HG02885 (cell line): ENCODE measurements around the gene C17orf75.
"Not testable (repeated sequence)": the region's sequence is repeated elsewhere in the genome, so short reads cannot be mapped to it uniquely, and the experiment has no call there.

Source experiments
- ATAC-seq: cut with Tn5 transposase; IDR thresholded peaks from one replicate; pipeline ENCODE4 v1.9.1; 2021; ENCODE audit warnings: mild to moderate bottlenecking; ENCODE audit not compliant: unreplicated experiment, poor library complexity

C17orf75 gene

GRCh38 chr17:32348483-32348800 lies 6.5 kb upstream of the C17orf75 start:
- ATAC-seq, result no peak

DNA sequence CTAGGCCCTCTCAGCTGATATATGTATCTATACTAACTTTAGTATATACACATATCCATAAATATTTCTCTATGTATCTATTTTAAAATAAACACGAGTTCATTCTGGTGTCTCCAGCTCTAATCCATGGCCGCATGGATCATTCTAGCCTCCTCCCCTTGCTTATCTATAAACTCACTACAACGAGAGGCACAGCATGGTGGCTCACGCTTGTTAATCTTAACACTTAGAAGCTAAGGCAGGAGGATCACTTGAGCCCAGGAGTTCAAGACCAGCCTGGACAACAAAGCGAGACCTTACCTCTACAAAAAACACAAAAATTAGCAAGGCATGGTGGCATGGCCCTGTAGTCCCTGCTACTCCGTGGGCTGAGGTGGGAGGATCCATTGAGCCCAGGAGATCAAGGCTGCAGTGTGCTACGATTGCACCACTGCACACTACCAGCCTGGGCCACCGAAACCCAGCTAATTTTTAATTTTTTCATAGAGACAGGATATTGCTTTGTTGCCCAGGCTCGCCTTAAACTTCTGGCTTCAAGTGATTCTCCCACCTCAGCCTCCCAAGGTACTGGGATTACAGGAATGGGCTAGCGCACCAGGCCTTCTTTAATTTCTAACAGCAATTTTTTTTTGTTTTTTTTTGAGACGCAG lies 4.1 kb upstream of the C17orf75 start:
- no peak for ATAC-seq

- ATAC-seq, result no peak
These were observed 791 bp upstream of the C17orf75 start for GRCh38 chr17:32342603-32343325.

- no peak for ATAC-seq
These were observed 674 bp downstream of the C17orf75 start for GRCh38 chr17:32341141-32341856.

DNA sequence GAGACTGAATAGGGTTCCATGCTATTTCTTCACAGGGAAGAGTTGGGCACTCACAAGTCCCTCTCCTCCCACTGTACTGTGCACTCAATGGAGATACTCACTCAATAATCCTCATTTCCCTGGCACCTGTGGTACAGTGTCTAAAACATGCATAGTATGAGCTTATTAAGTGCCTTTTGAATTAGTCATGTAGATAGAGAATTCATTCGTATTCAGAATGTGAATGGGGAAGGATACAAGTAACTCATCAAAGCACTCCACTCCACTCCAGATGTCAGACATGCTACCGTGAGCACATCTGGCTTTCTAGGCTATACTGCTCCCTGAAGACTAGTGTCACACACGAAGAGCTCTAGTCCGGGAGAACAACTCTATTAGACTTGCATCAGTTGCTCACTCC lies 6.3 kb downstream of the C17orf75 start:
- no peak for ATAC-seq

GRCh38 chr17:32335046-32335445 lies 6.9 kb downstream of the C17orf75 start:
- ATAC-seq, result no peak

DNA sequence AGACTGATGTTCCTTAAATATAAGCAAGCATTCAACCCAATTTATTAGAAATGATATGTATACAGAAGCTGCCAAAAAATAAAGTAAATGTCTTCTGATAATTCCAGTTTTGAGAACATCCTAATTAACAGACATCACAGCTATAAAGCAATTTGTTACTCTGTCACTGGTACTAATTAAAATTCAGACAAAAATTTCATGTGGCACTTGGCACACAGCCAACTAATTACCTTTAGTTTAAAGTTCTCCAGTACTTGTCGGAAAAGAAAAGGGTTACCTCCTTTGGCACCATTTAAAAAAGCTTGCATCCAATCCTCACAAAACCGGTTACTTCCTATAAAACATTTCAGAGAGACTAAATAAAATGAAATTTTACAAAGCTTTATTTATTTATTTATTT lies 8.8 kb downstream of the C17orf75 start:
- ATAC-seq, result no peak

DNA sequence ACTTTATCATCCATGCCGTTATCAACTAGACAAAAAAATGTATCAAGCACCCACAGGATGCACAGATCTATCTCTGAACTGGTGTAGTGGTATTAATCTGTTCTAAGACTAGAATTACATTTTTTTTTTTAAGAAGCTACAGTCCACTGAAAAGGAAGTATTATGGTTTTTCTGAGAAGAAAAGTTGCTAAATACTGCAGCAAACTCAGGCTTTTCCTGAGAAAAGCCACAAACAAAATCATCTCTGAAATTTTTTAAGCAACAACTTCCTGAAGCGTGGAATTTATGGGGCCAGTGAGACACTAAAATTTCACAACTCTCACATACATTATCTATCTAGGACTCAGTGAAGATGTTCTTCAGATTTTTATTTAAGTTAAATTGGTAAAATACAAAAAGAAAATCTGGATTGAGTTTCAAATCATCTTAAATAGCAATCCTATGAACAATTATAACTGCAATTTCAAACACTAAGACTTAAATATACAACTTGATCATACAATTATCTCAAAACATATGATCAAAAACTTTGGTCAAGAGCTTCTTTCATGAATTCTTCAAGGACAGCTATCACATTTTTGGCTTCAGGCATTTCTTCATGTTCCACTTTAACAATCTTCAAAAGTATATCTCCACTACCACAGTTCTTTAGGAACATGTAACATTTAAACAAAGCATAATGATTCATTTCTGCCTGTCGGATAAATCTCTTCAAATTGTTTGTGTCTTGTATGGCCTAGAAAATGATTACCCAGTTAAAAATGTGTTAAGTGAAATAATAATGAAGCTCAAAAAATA lies 10.5 kb downstream of the C17orf75 start:
- ATAC-seq, result no peak

GRCh38 chr17:32330147-32330546 lies 11.8 kb downstream of the C17orf75 start:
- ATAC-seq, result no peak

- no peak for ATAC-seq
These were observed 14.1 kb downstream of the C17orf75 start for GRCh38 chr17:32327911-32328310.

- no peak for ATAC-seq
These were observed 18.0 kb downstream of the C17orf75 start for GRCh38 chr17:32323811-32324491.

- no peak for ATAC-seq
These were observed 18.9 kb downstream of the C17orf75 start for GRCh38 chr17:32323046-32323445.

DNA sequence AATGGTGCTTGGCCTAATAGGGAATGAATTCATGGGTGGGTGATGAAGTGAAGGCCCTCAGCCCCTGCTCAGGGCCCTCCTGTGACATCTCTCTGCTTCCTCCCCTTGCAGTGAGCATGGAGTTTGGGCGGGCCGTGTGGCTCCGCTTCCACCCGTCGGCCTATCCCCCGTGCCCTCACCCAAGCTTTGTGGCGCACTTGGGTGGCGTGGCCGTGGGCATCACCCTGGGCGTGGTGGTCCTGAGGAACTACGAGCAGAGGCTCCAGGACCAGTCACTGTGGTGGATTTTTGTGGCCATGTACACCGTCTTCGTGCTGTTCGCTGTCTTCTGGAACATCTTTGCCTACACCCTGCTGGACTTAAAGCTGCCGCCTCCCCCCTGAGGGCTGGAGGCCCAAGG lies 21.1 kb downstream of the C17orf75 start:
- no peak for ATAC-seq

- ATAC-seq, result not testable (repeated sequence)
These were observed 21.9 kb downstream of the C17orf75 start for GRCh38 chr17:32320080-32320479.

GRCh38 chr17:32319548-32319905 lies 22.4 kb downstream of the C17orf75 start:
- ATAC-seq, result peak; percentile 59

GRCh38 chr17:32318071-32318470 lies 23.9 kb downstream of the C17orf75 start:
- ATAC-seq, result no peak

- ATAC-seq, result no peak
These were observed 24.6 kb downstream of the C17orf75 start for GRCh38 chr17:32317353-32317752.

DNA sequence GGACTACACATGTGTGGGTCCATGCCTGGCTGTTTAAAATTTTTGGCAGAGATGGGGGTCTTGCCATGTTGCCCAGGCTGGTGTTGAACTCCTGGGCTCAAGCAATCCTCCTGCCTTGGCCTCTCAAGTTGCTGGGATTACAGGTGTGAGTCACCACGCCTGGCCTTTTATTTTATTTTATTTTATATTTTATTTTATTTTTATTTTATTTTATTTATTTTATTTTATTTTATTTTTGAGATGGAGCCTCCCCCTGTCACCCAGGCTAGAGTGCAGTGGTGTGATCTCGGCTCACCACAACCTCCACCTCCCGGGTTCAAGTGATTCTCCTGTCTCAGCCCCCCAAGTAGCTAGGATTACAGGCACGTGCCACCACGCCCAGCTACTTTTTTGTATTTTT lies 25.3 kb downstream of the C17orf75 start:
- ATAC-seq, result not testable (repeated sequence)

DNA sequence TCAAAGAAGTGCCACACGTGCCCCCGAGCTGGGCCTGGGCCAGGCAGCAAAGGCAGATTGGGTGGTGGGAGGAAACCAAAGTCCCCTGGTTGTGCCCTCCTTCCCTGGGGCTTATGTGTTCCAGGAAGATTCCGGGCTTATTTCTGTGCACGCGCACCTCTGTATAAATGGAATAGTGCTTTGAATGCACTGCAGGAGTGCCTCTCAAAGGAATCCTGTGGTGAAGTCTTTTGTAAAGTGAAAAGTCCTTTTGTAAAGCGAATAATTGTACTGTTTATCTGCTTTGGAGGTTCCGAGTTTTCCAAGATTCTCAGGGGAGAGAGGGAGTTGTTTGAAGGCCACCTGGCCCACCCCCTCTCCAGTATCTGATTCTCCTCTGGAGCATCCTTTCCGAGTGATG lies 26.8 kb downstream of the C17orf75 start:
- no peak for ATAC-seq

DNA sequence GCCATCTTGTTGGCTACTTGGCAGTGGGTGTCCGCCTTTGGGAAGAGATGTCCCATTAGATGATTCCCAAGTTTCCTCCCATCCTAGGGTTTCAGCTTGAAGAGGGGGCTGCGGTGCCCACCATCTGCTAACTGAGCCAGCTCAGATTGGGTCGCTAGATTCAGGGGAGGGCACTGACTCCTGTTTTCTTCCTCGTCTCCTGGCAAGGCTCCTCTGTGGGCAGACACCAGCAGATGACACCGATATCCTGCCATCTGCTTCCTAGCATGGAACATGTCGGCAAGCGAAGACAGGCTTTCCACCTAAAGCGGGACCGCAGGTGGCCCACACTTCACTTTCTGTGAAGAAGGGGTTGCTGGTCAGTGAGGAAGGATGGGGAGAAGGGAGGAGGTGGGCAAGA lies 27.3 kb downstream of the C17orf75 start:
- no peak for ATAC-seq
